Astrocyte of the spinal cord (primary cell): ENCODE data around the gene OLFM1.

Experiments used
- DNase-seq: peaks from one replicate; pipeline ENCODE4 v3.0.0; 2011; ENCODE audit warnings: low read depth, low spot score
- H3K4me3 ChIP-seq: 2 replicates; pipeline ENCODE4 v1.5.1; 2011; ENCODE audit warnings: low read depth, mild to moderate bottlenecking, low read length, moderate library complexity
- CTCF ChIP-seq: IDR thresholded peaks from 2 replicates; pipeline ENCODE4 v1.5.1; 2012; ENCODE audit warnings: low read depth, mild to moderate bottlenecking, low read length, inconsistent platforms
- in situ Hi-C: cut with HindIII; loops from 2 replicates; pipeline ENCODE4 v1.10.0; 2017; ENCODE audit warnings: low sequenced_read_pairs

OLFM1 gene

GRCh38 chr9:135084262-135084661, 3.2 kb upstream of the OLFM1 start:
- in situ Hi-C loops, result no loop called here
- H3K4me3 ChIP-seq, result no peak overlapping the region
- TF ChIP-seq CTCF, result no peak

GRCh38 chr9:135084881-135085760, 2.3 kb upstream of the OLFM1 start:
- DNase-seq, result no peak
- H3K4me3 ChIP-seq, result no peak overlapping the region
- no peak for TF ChIP-seq CTCF
- in situ Hi-C loops, result no loop called here

More at GRCh38 chr9:135084262-135084661, 3.2 kb upstream of the OLFM1 start:
- no peak for DNase-seq

- peak; percentile 37 for DNase-seq
- in situ Hi-C loops, result no loop called here
- TF ChIP-seq CTCF, result peak; percentile 83
Observed at GRCh38 chr9:135085830-135086546, 1.5 kb upstream of the OLFM1 start.

GRCh38 chr9:135086597-135087488, 625 bp upstream of the OLFM1 start:
- no peak overlapping the region for H3K4me3 ChIP-seq
- no peak for DNase-seq
- in situ Hi-C loops, result no loop called here
- no peak for TF ChIP-seq CTCF

More at GRCh38 chr9:135085830-135086546, 1.5 kb upstream of the OLFM1 start:
- no peak overlapping the region for H3K4me3 ChIP-seq

GRCh38 chr9:135087899-135088347, 455 bp downstream of the OLFM1 start:
- H3K4me3 ChIP-seq, result no peak overlapping the region
- DNase-seq, result no peak
- in situ Hi-C loops, result no loop called here

More at GRCh38 chr9:135087899-135088347, 455 bp downstream of the OLFM1 start:
- TF ChIP-seq CTCF, result no peak
